NOMO-1 treated with DMSO at 0.1 percent for 48 hours (cell line): ENCODE results near the gene OPN1SW.

Source experiments
- DNase-seq: peaks from one replicate; lab custom pipeline; 2025; ENCODE audit not compliant: unreplicated experiment; lab: John Stamatoyannopoulos, UW

Gene OPN1SW

GRCh38 chr7:128775744-128776474, at the start of gene OPN1SW:
OPN1SW (minus strand) TSS chr7:128775794; CDS start chr7:128775781, 13 bp downstream.
- no peak for DNase-seq

GRCh38 chr7:128821724-128822123, 46.1 kb upstream of the OPN1SW start:
- no peak for DNase-seq

GRCh38 chr7:128818694-128819093, 43.1 kb upstream of the OPN1SW start:
- DNase-seq, result no peak

- peak; percentile 4 for DNase-seq
Observed at GRCh38 chr7:128815289-128815942, 39.8 kb upstream of the OPN1SW start.

GRCh38 chr7:128814499-128814898, 38.9 kb upstream of the OPN1SW start:
- DNase-seq, result no peak

- no peak for DNase-seq
Observed at GRCh38 chr7:128812514-128813168, 37.0 kb upstream of the OPN1SW start.

GRCh38 chr7:128811631-128812430, 36.2 kb upstream of the OPN1SW start:
- DNase-seq, result no peak

- DNase-seq, result no peak
Observed at GRCh38 chr7:128810997-128811396, 35.4 kb upstream of the OPN1SW start.

- no peak for DNase-seq
Observed at GRCh38 chr7:128810473-128810872, 34.9 kb upstream of the OPN1SW start.

GRCh38 chr7:128809363-128809762, 33.8 kb upstream of the OPN1SW start:
- no peak for DNase-seq

GRCh38 chr7:128807191-128807590, 31.6 kb upstream of the OPN1SW start:
- DNase-seq, result no peak

GRCh38 chr7:128805225-128805624, 29.6 kb upstream of the OPN1SW start:
- no peak for DNase-seq

- no peak for DNase-seq
Observed at GRCh38 chr7:128804484-128804883, 28.9 kb upstream of the OPN1SW start.

- DNase-seq, result no peak
Observed at GRCh38 chr7:128801667-128802418, 26.2 kb upstream of the OPN1SW start.

- no peak for DNase-seq
Observed at GRCh38 chr7:128801003-128801402, 25.4 kb upstream of the OPN1SW start.

GRCh38 chr7:128800567-128800966, 25.0 kb upstream of the OPN1SW start:
- no peak for DNase-seq

GRCh38 chr7:128799451-128799850, 23.9 kb upstream of the OPN1SW start:
- peak; percentile 25 for DNase-seq

- DNase-seq, result no peak
Observed at GRCh38 chr7:128796327-128796726, 20.7 kb upstream of the OPN1SW start.

GRCh38 chr7:128795129-128795528, 19.5 kb upstream of the OPN1SW start:
- DNase-seq, result no peak

GRCh38 chr7:128794436-128794835, 18.8 kb upstream of the OPN1SW start:
- no peak for DNase-seq

- DNase-seq, result no peak
Observed at GRCh38 chr7:128794020-128794419, 18.4 kb upstream of the OPN1SW start.
